GM19467 (cell line): ENCODE data around the gene FAM131A.

Experiments
- ATAC-seq: cut with Tn5 transposase; IDR thresholded peaks from one replicate; pipeline ENCODE4 v1.9.1; 2021; ENCODE audit warnings: mild to moderate bottlenecking, moderate library complexity; ENCODE audit not compliant: unreplicated experiment

FAM131A gene

GRCh38 chr3:184355261-184356040, 18.1 kb downstream of the FAM131A start:
- no peak for ATAC-seq

- ATAC-seq, result no peak
Measured at GRCh38 chr3:184357248-184358123, 20.1 kb downstream of the FAM131A start.

GRCh38 chr3:184358124-184358767, 20.8 kb downstream of the FAM131A start:
- no peak for ATAC-seq

GRCh38 chr3:184358921-184359350, 21.5 kb downstream of the FAM131A start:
- no peak for ATAC-seq

- ATAC-seq, result no peak
Measured at GRCh38 chr3:184359610-184360009, 22.2 kb downstream of the FAM131A start.

- no peak for ATAC-seq
Measured at GRCh38 chr3:184360070-184360928, 22.9 kb downstream of the FAM131A start.

GRCh38 chr3:184360929-184361531, 23.6 kb downstream of the FAM131A start:
- ATAC-seq, result no peak

- peak; percentile 36 for ATAC-seq
Measured at GRCh38 chr3:184361532-184361931, 24.1 kb downstream of the FAM131A start, which contains the start of the genes CLCN2 and POLR2H. CLCN2 (minus strand) TSS chr3:184361605; CDS start chr3:184361479, 126 bp downstream. POLR2H (plus strand) TSS chr3:184361710; CDS start chr3:184363493, 1,783 bp downstream.

- ATAC-seq, result no peak
Measured at GRCh38 chr3:184361932-184362667, 24.7 kb downstream of the FAM131A start.

GRCh38 chr3:184362668-184363546, 25.5 kb downstream of the FAM131A start:
- ATAC-seq, result peak; percentile 80

- ATAC-seq, result no peak
Measured at GRCh38 chr3:184366619-184367289, 29.4 kb downstream of the FAM131A start.

GRCh38 chr3:184368116-184368515, 30.7 kb downstream of the FAM131A start:
- no peak for ATAC-seq

- no peak for ATAC-seq
Measured at GRCh38 chr3:184368586-184369183, 31.3 kb downstream of the FAM131A start.

GRCh38 chr3:184371570-184372018, 34.2 kb downstream of the FAM131A start:
- ATAC-seq, result peak; percentile 80

- no peak for ATAC-seq
Measured at GRCh38 chr3:184372296-184372821, 35.0 kb downstream of the FAM131A start.

GRCh38 chr3:184372911-184373310, 35.5 kb downstream of the FAM131A start:
- no peak for ATAC-seq

GRCh38 chr3:184373422-184373821, 36.0 kb downstream of the FAM131A start:
- no peak for ATAC-seq
